Embryonic facial prominence (tissue), 1 donor: ENCODE results near the gene SIGLEC11.
"Not testable (repeated sequence)": the region's sequence is repeated elsewhere in the genome, so short reads cannot be mapped to it uniquely, and the experiment has no call there.

ENCODE experiments used
- DNase-seq: peaks from one replicate; pipeline ENCODE4 v3.0.0-alpha.2; 2016; ENCODE audit errors: extremely low spot score

The SIGLEC11 gene, protein sequence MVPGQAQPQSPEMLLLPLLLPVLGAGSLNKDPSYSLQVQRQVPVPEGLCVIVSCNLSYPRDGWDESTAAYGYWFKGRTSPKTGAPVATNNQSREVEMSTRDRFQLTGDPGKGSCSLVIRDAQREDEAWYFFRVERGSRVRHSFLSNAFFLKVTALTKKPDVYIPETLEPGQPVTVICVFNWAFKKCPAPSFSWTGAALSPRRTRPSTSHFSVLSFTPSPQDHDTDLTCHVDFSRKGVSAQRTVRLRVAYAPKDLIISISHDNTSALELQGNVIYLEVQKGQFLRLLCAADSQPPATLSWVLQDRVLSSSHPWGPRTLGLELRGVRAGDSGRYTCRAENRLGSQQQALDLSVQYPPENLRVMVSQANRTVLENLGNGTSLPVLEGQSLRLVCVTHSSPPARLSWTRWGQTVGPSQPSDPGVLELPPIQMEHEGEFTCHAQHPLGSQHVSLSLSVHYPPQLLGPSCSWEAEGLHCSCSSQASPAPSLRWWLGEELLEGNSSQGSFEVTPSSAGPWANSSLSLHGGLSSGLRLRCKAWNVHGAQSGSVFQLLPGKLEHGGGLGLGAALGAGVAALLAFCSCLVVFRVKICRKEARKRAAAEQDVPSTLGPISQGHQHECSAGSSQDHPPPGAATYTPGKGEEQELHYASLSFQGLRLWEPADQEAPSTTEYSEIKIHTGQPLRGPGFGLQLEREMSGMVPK

DNA sequence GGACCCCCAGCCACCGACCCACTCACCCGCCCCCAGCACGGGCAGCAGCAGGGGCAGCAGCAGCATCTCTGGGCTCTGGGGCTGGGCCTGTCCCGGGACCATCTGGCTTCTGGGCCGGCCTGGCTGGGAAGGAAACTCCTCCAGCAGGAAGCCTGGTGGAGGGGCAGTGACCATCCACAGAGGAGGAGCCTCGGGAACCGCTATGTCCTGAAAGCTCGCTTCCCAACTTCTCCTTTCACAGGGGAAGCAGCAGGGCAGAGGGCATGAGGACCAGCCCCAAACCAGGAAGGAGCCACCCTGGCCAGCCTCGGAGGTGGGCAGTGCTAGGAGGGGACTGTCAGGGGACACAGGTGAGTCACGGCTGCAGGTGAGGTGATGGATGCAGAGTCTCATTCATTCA is at the start of gene SIGLEC11:
SIGLEC11 (minus strand) TSS at position 193 of the 400 bp plus-strand sequence; CDS start at position 102, 91 bp downstream.
- not testable (repeated sequence) for DNase-seq

DNA sequence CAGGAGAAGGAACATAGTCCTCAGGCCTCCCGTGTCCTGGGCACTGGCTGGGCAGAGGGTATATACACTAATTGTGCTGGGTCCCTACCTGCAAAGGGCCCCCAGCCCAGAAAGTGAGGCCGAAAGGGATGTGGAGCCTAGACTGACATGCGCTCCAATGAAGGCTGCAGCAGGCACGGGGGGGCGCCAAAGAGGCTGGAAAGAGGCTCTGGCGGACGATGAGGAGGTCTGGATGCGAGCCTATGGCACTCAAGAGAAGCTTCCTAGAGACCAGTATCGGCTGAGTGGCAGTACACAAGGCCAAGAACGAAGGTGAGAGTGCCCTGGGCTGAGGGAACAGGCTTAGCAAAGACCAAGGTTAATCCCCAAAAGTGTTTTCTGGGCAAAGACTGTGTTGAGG is 47.6 kb upstream of the SIGLEC11 start:
- DNase-seq, result no peak

DNA sequence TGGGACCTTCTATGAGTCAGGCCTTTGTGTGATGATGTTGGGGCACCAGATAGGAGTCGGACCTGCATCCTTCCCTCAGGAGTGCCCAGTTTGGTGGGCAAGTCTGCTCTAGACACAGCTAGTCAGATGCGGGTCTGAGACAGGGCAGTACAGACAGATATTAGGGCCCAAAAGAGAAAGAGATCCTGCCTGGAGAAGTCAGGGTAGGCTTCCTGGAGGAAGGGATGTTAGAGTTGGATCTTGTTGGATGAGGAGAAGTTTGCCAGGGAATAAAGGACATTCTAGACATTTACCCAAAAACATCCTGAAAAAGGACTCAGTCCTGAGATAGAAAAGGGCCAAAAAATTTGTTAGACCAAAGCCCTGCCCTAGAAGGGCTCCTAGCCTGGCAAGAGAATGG is 47.0 kb upstream of the SIGLEC11 start:
- no peak for DNase-seq

DNA sequence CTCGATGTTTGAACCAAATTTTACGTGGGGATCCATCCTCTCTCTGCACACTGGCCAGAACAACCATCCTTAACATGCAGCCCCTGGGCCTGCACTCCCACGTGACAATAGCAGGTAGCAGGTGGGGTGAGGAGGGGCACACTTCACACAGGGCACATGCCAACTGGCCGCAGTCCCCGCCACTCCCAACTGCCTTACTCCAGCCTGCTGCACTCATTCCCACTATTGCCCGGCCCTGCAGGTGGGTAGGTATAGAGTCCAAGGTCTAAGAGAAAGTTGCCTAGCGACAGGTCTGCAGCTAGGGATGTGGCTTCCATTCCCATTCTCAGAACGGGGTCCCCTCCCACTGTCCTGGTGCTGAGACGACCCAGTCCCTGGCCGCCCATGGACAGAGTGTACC is 46.2 kb upstream of the SIGLEC11 start:
- DNase-seq, result no peak

DNA sequence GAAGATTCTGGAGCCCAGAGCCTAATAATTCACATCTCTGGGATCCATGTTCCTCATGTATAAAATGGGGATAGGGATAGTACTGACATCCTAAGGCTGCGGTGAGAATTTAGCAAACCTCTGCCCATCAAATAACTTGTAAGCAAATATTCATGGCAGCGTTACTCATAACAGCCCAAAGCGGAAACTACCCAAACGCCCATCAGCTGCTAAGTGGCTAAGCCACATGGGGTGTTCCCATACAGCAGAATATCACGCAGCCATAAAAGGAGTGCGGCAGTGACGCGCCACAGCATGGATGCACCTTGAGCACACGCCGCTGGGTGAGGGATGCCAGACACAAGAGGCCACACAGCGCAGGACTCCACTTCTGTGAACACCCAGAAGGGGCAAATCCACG is 44.5 kb upstream of the SIGLEC11 start:
- DNase-seq, result no peak

DNA sequence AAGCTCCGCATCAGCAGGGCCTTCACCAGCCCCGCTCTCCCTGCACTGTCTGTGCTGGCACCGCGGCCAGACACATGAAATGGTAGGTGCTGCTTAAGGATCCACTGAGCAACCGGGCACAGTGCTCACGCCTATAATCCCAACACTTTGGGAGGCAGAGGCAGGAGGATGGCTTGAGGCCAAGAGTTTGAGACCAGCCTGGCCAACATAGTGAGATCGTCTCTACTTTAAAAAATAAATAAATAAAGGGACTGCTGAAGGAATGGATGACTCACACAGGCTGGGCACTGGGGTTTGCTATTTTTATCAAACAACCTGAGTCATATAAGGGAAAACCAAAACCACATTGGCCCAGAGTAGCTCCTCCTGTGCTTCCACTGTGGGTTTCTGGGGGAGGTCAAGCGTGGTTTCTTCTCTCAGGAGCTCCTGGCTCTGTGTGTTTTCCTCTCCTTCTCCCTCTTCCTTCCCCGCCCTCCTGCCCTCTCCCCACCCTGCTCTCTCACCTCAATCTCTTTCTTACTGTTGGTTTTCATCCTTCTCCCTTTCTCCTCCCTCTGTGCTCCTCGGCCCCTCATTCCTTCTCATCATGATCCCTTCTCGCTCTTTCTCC is 42.9 kb upstream of the SIGLEC11 start:
- DNase-seq, result no peak

DNA sequence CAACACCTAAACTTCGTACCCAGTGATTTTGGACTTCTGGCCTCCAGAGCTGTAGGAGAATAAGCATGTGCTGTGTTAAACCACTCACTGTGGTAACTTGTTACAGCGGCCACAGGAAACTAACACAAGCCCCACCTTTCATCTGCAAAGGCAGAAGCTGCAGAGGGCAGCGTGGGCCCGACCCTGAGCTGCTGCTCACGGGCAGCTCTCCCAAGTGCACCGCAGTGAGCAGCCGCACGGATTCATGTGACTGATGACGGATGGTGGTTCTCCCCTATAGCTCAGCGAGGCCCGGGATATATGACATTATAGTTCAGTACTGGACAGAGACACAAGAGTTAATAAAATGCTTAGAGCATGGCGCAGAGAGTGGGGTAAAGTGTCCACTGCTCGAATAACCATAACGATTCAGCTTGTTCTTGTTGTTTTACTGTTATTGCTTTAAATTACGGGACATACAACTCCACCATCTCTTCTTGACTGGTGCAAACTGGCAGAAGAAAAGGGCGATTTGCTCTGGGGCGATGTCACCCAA is 42.3 kb upstream of the SIGLEC11 start:
- no peak for DNase-seq

DNA sequence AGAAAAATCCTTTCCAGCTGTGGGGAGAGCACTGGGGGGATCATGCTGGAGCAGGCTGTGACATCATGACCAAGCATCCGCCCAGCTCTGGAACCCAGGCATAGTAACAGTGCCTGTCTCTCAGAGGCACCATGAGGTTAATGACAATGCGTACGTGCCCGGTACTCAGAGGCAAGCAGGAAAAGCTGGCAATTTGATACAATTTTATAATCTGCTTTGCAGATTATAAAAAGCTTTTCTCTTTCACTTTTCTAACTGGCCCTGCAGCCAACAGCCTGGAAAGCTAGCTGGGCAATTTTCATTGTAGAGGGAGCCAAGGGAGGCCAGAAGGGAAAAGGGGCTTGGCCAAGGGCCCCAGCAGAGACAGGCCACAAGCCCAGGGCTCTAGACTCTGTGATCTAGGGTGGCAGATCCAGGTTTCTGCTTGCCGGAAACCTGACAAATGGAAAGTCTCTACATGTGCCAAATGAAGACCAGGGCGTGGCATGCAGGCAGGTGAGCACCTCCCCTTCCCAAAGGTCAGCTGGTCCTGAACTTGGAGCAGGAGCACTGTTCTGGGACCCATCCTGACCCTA is 41.5 kb upstream of the SIGLEC11 start:
- no peak for DNase-seq

DNA sequence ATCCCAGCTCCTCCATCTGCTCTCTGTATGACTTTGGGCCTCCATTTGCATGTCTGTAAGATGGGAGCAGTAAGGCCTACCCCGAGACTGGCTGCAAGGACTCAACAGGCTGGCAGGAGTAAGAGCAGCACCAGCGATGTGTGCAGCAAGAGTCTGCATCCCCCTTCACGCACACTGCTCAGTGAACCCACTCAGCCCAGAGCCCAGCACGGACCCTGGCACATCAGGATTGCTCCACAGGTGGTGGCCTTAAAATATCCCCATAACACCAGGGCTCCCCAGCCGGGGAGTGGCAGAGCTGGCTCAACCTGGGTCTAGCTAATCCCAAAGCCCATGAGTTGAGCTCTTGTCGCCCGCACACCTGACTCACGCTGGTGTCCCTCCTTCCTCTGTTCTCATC is 40.8 kb upstream of the SIGLEC11 start:
- DNase-seq, result no peak

DNA sequence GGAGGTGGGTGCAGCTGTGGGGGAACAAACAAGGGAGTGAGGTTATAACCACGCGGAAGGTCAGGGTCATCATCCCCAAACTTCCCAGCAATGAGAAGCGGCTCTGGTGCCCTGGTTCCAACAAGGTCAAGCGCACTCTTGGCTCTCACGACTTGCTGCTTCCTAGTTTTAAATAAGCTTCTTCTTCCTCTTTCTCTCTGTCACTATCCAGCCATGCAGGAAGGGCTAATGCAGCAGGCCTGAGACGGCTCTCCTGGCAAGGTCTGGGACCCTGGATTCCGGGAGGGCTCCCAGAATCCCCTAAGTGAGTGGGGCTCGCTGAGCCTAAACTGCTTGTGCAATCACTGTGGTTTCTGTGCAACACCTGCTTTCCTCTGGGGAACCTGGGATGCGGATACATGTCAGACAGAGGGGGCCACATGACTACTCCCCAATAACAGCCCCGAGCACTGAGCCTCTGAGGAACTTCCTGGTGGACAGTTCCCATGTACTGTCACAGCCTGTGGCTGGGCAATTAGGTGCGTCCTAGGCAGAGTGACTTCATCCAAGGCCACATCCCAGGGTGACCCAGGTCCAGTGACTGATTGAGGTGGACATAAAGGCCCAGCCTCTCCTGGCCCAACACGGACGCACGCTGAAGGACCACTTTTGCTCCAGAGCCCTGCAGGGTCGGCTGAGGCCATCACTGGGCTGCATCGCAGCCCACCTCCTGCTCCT is 40.0 kb upstream of the SIGLEC11 start:
- DNase-seq, result no peak

DNA sequence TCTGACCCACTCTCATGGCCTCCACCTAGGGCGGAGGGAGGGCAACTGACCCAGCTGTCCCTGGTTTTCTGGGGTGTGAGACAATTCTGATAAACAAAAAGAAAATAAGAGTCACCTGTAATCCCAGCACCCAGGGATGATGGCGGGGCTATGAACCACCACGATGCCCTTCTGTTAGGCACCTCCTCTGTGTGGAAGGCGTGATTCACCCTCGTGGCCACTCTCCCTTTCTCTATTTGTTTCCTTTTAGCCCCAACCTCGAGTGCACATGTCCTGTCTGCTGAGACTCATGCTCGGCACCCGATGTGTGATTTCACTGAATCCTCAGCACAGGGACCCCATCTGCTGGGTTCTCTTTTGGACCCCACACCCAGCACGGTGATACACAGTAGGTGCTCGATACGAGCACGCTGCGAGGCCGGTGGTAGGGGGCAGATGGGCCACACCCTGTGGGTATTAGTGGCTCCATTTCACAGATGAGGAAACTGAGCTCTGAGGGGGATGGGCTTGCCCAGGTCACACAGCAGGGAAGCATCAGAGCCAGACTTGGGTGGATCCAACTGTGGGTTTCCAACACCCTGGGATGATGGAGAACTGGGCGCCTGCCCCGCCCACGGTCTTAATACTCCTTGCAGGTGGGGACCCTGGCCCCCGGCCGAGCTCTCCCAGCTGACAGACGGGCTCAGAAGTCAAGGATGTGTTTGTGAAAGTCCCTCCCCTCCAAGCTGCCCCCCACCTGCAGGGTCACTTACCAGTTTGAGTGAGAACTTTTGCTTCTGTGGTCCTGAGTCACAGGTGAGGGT is 39.3 kb upstream of the SIGLEC11 start:
- no peak for DNase-seq

DNA sequence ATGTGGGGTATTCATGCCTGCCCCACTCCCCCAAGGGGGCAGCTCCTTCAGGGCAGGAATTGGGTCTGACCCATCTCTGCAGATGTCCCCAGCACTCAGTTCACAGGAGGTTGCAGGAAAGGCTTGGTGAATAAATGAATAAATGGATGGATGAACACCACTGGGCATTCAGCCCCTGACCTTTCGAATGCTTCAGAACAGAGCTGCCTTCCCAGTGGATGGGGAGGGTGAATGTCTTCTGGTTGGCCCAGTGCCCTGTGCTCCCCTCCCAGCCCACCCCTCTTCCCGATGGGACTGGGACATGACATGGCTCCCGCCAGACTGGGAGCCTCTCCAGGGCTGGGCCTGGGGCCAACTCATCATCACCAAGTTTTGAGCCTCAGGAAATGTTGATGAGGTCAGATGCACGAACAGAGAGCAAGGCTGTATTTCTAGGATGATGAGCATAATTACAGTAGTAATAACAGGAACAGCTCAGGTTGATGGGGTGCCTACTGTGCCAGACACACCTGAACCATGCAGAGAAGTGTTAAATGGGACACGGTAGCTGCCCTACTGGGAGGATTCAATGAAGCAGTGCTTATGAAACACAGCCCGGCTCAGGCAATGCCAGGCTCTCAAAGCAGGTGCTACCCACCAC is 38.5 kb upstream of the SIGLEC11 start:
- no peak for DNase-seq

DNA sequence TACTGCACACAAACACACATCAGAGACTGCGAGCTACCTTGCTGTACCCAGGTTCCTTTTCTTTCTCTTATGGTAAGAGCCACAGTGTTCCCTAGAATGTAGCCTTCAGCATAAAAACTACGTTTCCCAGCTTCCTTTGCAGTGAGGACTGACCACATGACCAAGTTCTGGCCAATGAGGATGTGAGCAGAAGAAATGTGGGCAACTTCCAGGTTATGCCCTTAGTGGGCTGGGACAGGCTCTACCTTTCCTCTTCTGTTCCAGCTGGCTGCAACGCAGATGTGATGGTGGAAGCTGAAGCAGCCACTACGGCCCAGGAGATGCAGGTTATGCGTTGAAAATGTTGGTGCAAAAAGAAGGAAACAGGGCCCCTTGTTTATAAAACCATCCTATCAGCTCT is 36.7 kb upstream of the SIGLEC11 start:
- no peak for DNase-seq

DNA sequence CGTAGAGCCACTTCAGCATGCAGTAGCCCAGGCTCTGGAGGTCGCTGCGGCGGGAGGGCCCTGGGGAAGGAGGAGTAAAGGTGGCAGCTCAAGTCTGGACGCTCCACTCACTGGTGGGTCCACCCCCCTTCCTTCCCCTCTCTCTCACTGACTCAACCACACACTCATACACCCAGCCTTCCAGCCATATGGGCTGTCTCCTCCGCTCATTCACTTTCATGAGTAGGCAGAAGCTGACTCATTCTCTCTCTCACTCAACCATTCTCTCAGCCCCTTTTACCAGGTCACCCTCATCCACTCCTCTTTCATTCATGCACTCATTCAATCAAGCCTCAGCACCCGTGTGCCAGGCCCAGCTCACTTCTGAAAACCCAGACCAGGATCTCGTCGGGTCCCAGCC is 27.5 kb upstream of the SIGLEC11 start:
- DNase-seq, result no peak

DNA sequence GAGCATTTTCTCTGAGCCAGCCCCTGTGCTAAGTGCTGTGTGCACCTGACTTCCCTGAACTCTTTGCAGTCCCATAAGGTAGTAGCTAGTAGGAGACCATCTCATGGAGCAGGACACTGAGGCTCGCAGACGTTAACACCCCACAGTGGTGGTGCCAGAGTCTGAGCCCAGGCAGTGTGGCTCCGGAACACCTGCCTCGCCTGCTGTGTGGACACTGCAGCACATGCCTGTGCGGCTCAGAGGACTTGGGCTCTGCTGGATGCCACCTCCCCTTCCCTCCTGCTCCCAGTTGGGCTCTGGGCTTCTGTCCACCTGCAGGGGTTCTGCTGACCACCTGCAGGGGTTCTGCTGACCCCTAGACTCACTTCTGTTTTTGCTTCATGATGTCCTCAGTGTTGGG is 27.0 kb upstream of the SIGLEC11 start:
- DNase-seq, result no peak

DNA sequence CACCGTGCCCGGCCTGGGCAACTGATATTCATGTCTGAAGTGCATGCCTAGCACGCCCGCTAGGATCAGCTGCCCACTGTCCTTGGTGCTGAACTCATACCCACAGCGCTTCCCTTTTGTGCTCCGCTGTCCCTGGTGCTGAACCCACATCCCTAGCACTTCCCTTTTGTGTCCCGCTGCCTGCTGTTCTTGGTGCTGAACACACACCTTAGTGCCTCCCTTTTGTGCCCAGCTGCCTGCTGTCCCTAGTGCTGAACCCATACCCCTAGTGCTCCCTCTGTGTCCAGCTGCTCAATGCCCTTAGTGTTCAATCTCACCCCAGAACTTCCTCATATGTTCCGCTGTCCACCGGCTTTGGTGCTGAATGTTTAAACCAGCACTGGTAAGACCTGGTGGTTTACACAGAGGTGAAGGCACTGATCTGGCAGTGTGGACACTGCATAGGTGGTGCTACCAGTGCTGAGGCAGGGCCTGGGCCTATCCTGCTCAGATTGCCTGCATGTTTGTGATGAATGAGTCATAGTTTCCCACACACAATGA is 26.3 kb upstream of the SIGLEC11 start:
- peak; percentile 82 for DNase-seq

DNA sequence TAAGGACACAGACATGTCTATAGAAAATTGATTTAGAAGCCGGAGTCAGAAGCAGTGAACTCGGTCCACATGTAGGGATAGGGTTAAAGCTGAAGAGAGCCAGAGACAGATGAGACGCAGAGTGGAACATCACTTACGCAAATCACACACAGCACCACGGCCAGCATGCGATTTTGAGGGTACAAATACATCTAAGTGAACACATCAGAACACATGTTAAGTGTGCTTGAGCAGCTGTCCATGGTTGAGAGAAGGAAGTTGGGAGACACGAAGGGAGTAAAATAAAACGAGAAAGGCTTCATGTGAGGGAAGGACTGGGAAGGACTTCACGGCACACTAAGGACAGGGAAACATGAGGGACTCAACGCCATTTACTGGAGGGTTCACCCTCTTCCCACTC is 25.4 kb upstream of the SIGLEC11 start:
- DNase-seq, result no peak

DNA sequence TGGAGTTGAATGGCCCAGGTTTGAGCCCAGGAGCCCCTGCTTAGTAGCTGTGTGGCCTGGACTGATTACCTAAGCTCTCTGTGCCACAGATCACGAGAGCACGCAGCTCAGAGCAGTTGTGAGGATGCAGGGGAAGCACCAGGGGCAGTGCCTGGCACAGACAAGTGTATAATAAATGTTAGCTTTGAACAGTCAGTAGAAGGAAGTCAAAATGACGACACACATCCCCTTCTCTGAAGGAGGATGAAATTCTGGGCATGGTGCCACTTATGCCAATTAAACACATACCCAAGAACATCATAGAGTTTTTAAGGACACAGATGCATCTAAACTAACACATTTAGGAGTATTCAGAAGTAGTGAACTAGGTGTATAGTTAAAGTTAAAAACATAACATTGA is 24.9 kb upstream of the SIGLEC11 start:
- DNase-seq, result no peak

DNA sequence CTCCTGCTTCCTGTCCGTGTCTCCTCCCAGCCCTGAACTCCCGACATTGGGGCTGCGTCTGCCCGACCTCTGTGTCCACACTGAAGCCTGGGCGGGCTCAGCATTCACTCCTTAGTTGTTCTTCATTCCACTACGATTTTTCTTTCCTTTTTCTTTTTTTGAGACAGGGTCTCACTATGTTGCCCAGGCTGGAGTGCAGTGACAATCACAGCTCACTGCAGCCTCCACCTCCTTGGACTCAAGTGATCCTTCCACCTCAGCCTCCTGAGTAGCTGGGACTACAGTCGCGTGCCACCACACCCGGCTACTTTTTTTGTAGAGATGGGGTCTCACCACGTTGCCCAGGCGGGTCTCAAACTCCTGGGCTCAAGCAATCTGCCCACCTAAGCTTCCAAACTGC is 23.5 kb upstream of the SIGLEC11 start:
- DNase-seq, result no peak

DNA sequence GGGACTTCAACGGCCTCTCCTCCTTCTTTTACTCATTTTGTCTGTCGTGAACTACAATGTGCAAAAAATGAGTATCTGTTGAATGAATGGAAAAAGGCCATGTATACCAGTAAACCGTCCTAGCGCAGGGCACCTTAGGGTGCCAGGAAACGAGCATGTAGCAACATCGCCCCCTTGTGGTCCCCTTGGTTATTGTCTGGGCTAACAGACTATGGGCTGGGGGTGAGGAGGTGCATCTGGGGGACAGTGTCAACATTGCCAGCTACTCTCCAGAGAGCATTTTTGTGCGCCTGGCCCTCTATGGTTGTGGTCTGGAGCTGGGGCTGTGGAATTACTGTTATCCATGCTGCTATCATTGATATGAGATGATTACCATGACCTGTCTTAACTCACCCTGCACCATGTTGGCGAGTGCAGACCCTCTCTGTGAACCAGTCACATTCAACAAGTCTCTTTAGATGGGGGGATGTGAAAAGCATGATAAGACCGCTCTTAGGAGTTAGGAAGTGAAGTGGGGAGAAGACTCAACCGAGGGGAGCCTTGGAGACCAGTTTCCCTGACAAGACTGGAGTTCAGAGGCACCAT is 22.8 kb upstream of the SIGLEC11 start:
- no peak for DNase-seq
